ENCODE results near the gene ZNF296.
"Not testable (repeated sequence)": the region's sequence is repeated elsewhere in the genome, so short reads cannot be mapped to it uniquely, and the experiment has no call there.

ZNF296 gene

DNA sequence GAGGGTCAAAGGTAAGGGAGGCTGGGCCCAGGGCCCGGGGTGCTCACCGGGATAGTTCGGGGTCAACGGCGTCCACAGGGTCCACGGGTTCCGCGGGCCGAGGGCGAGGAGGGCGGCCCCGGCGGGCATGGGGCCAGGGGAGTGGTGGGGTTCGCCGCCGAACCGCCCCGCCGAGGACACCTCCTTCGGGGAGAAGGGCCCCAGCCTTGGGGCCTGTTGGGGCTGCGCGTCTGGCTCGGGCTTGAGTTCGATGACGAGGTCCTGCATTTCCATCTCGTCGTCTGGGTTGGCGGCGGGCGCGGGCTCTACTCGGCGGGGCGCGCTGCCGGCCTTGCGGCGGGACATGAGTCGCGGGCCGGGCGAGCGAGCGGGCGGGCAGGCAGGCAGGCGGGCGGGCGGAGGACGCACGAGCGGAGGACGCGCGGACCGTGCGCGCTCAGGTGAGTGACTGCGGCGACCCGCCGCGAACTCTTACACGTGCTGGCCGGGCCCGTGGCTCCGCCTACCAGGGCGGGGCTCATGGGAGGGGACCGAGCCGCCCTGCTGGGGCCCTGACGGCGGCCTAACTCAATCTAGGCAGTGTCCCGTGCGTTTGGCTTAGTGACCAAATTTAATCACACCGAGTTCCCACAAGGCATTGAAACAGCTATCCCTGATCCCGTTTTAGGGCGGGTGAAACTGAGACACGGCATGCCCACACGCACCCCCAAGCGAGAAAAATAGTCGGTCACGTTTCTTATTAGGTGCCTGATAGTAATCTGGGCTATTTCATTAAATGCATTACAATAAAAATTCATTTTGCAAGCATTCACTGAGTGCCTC, at the start of gene ZNF296:
Gene ZNF296, minus strand, starts transcription at position 450 of the 822 bp plus-strand sequence. Its CDS starts 105 bp downstream, at position 345.
- DNase-seq (ENCODE audit: low spot score), result no peak

- no peak for DNase-seq (ENCODE audit: low spot score)
These were observed 49.1 kb upstream of the ZNF296 start for GRCh38 chr19:45125360-45125759.

DNA sequence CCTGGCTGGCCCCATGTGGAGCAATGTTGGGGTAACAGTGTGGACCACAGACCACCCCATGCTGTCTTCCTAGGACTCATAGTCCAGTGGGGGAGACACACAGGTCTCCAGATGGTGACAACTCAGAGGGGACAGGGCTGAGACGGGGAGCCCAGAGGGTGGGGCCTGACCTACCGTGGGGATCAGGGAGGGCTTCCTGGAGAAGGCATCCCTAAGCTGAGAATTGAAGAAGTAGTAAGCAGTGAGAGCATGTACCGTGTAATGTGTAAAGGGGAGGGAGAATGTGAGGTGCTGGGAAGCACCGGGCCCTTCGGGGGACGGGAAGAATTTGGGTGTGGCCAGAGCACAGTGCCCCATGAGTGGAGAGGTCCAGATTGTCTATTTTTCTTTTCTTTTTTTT, 47.7 kb upstream of the ZNF296 start:
- no peak for DNase-seq (ENCODE audit: low spot score)

GRCh38 chr19:45123440-45123850, 47.2 kb upstream of the ZNF296 start:
- DNase-seq (ENCODE audit: low spot score), result no peak

- DNase-seq (ENCODE audit: low spot score), result no peak
These were observed 46.6 kb upstream of the ZNF296 start for GRCh38 chr19:45122832-45123231.

GRCh38 chr19:45121827-45122345, 45.6 kb upstream of the ZNF296 start:
- DNase-seq (ENCODE audit: low spot score), result no peak

- no peak for DNase-seq (ENCODE audit: low spot score)
These were observed 43.3 kb upstream of the ZNF296 start for GRCh38 chr19:45119582-45119981.

DNA sequence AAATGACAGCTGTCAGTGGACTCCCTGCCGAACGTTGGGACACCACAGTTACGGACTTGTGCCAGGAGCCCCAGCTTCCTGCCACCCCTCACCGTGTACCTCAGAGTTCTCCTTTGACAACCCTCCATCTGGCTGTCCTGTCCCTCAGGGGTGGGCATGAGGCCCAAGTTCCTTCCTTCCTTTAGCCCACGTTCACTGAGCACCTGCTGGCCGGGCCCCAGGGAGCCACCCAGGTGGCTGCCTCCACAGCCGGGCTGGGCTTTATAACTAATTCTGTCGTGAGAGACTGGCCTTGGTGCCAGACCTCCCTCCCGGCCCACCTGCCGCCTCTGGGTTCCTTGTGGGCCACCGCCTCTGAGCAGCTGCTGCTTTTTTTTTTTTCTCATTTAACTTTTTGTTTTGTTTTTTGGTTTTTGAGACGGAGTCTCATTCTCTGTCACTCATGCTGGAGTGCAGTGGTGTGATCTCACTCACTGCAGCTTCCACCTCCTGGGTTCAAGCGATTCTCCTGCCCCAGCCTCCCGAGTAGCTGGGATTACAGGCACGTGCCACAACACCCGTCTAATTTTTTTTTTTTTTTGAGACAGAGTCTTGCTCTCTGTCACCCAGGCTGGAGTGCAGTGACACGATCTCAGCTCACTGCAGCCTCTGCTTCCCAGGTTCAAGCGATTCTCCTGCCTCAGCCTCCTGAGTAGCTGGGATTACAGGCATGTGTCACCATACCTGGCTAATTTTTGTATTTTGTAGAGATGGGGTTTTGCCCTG, 42.5 kb upstream of the ZNF296 start:
- not testable (repeated sequence) for DNase-seq (ENCODE audit: low spot score)

DNA sequence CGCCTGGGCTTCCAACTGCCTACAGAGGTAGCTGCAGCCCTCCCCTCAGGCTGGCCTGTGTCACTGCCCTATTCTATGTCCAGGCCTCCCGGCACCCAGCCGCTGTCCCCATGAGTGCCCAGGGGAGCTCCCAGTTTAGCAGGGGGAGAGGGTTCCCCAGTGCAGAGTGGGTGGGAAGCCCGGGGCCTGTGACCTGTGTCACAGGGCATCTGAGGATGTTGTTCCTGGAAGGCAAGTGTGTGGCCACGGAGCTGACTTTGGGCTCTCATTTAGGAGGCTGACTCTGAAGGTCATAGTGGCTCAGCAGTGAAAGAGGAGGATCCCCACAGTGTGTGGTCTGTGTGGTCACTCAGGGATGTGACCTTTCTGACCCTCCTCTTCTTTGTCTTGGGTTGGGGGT, 41.8 kb upstream of the ZNF296 start:
- DNase-seq (ENCODE audit: low spot score), result no peak

DNA sequence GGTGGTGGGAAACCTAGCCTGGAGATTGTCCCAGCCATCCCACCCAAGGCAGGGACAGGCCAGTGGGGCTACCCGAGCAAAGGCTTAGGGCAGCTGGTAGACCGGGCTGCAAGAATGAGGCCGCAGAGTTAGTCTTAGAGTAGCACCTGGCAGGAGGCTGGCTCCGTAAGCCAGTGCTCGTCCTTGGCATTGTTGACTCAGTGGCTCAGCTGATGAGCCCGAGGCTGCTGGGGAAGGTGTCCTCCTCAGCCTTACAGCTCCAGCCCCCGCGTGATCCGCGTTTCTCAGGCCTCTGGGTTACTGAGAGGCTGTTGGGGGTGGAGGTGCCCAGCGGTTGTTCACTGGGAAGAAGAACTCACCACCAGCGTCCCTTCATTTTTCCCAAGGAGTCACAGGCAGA, 41.4 kb upstream of the ZNF296 start:
- no peak for DNase-seq (ENCODE audit: low spot score)

DNA sequence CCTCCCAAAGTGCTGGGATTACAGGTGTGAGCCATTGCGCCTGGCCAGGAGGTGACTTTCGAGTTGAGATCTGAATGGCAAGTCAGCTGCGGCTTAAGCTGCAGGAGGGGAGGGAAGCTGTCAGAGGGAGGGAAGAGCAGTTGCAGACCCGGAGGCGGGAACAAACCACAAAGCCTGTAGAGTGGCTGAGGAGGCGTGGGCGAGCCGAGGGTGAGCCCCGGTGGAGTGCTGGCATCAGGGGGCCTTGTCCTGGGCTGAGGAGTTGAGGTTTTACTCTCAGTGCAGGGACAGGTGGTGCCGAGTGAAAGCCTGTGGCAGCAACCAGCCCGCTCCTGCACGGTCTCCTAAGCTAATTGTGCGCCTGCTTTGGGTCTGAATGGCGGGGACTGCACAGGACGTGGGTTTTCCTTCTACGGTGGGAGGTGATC, 40.9 kb upstream of the ZNF296 start:
- DNase-seq (ENCODE audit: low spot score), result no peak

- DNase-seq (ENCODE audit: low spot score), result no peak
These were observed 39.7 kb upstream of the ZNF296 start for GRCh38 chr19:45115809-45116615.

DNA sequence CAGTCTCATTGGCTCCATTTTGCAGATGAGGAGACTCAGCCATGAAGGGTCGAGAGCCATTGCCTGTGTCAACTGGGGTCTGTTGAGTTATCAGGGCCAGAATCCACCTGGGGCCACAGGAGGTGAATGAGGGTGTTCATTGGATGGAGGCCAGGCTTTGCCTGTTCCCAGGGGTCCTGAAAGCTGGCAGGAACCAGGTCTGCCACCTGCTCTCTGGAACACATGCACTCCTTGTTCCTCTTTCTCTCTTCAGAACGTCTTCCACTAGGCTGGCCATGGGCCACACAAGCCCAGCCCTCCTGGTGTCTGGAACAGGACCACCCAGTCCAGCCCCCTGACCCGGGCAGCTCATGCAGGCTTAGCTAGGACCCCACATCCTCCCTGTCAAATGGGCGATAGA, 37.8 kb upstream of the ZNF296 start:
- no peak for DNase-seq (ENCODE audit: low spot score)

GRCh38 chr19:45113628-45114027, 37.4 kb upstream of the ZNF296 start:
- DNase-seq (ENCODE audit: low spot score), result no peak

GRCh38 chr19:45112111-45112827, 36.0 kb upstream of the ZNF296 start:
- no peak for DNase-seq (ENCODE audit: low spot score)

- DNase-seq (ENCODE audit: low spot score), result no peak
These were observed 34.6 kb upstream of the ZNF296 start for GRCh38 chr19:45110851-45111266.

DNA sequence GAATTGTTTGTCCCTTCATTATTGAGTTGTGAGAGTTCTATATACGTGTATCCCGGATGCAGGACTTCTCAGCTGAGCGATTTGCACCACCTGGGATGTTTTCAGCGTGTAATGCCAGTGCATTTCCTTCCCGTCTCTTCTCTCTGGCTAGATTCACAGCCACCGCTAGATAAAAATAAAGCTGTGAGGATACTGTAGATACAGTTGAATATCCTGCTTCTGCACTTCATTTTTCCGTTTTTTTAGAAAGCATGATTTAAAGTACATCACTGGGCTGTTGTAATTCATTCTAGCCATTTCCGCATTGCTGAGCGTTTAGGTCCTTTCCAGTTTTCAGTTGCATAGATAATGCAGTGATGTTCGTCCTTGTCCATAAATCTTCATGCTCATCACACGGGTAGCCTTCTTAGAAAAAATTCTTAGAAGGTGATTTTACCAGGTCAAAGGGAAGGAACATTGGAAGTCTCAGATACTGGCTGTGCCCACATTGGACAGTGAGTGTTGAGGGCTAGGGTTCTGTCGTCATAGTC, 31.4 kb upstream of the ZNF296 start:
- no peak for DNase-seq (ENCODE audit: low spot score)

- DNase-seq (ENCODE audit: low spot score), result not testable (repeated sequence)
These were observed 30.1 kb upstream of the ZNF296 start for GRCh38 chr19:45106363-45106762.

DNA sequence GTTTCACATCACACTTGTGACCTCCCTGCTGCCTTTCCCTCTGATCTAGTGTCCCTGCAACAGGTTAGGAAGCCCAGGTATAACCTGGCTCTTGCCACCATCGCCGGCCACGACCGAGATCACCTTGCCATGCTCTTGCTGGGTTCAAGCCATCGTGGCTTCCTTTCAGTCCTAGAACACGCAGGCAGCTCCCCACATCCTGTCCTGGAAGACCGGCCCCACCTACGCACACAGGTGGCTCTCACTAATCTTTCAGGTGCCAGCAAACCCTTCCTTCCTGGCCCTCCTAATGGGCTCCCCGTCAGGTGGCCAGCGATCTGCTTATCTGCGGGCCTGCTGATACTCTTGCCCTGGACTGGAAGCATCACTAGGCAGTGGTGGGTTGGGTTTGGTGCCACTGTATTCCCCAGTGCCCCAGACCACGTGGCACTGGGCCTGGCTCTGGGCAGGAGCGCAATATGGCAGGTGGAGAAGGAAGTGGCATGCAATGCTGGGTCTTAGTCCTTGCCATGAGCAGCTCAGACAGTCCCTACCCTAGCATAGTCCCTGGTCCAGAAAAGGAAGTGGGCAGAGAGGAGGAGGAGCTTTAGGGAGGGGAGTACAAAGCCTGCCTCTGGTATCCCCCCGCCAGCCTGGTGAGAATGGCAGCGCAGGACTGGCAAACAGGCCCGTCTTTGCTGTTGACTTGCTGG, 28.5 kb upstream of the ZNF296 start:
- DNase-seq (ENCODE audit: low spot score), result no peak

DNA sequence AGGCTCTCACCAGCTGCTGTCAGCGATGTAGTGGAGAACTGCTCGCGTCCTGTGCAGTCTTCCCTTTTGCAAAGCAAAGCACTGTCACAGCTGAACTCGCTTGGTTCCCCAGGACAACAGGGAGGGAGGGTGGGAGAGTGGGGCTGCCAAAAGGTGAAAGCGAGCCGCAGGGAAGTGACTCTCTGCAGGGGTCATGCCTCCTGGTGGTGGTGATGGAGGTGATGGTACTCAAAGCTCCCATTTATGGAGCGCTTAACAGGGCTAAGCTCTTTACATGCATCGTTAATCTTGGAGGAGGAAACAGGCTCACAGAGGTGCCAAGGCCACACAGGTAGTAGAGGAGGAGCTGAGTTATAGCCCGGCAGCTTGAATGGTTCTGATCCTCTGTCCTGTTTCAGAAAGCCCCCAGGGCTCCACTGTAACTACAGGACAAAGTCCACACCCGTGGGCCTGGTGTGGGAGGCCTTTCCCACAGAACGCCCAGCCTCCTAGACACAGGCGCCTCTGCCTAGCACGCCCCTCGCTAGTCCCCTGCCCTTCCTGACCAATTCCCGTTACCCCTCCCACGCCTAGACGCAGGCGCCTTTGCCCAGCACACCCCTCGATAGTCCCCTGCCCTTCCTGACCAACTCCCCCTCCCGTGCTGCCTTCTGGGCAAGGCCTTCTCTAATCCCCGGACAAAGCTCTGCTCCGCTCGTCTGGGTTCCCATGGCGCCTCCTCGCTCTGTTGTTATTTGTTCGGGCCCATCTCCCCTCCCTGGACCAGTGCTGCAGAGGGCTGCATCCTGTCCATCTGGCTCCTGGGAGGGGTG, 27.4 kb upstream of the ZNF296 start:
- DNase-seq (ENCODE audit: low spot score), result no peak
